ENCODE measurements around the gene PRAMEF1.
"Not testable (repeated sequence)": the region's sequence is repeated elsewhere in the genome, so short reads cannot be mapped to it uniquely, and the experiment has no call there.

PRAMEF1 gene

DNA sequence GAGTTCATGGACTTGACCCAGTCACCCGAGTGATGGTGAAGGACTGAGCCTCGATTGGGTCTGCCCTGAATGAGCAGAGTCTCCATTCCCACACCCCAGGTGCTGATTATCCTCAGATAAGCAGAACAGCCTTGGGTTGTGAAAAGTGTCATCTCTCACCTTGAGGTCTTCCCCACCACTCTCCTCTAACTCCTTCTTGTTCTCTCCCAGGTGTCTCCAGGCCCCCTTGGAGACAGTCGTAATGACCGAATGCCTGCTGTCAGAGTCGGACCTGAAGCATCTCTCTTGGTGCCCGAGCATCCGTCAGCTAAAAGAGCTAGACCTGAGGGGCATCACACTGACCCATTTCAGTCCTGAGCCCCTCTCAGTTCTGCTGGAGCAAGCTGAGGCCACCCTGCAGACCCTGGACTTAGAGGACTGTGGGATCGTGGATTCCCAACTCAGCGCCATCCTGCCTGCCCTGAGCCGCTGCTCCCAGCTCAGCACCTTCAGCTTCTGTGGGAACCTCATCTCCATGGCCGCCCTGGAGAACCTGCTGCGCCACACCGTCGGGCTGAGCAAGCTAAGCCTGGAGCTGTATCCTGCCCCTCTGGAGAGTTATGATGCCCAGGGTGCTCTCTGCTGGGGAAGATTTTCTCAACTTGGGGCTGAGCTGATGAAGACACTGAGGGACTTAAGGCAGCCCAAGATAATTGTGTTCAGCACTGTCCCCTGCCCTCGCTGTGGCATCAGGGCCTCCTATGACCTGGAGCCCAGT, 14.2 kb upstream of the PRAMEF1 start:
- DNase-seq, result no peak

GRCh38 chr1:12778061-12778460, 13.1 kb upstream of the PRAMEF1 start:
- no peak for DNase-seq

- no peak for DNase-seq
Measured at GRCh38 chr1:12778907-12779306, 12.3 kb upstream of the PRAMEF1 start.

DNA sequence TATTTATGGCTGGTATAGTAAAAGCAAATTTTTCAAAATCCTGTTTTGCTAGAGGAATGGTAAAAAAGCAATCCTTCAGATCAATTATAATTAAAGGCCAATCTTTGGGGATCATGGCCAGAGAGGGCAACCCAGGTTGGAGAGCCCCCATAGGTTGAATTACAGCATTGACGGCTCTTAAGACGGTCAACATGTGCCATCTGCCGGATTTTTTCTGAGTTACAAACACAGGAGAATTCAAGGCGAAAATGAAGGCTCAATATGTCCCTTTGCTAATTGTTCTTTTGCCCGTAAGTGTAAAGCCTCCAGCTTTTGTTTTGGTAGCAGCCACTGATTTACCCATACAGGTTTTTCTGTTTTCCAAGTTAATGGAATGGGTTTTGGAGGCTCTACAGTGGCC, 9.7 kb upstream of the PRAMEF1 start:
- DNase-seq, result peak; percentile 8 to 16

GRCh38 chr1:12783783-12784182, 7.4 kb upstream of the PRAMEF1 start:
- peak; percentile 4 to 56 for DNase-seq

DNA sequence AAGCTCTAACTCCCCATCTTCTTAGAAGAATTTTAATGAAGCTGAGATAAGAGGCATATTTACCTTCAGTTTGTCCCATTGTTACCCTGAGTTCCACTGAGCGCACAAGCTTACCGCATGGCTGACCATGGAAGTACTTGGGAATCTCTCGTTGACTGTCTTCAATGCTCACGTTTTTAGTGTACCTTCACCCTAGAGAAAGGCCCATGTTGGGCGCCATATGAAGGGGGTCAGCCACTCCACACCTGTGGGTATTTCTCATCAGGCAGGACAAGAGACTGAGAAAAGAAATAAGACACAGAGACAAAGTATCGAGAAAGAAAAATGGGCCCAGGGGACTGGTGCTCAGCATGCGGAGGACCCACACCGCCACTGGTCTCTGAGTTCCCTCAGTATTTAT, 6.5 kb upstream of the PRAMEF1 start:
- DNase-seq, result not testable (repeated sequence)

DNA sequence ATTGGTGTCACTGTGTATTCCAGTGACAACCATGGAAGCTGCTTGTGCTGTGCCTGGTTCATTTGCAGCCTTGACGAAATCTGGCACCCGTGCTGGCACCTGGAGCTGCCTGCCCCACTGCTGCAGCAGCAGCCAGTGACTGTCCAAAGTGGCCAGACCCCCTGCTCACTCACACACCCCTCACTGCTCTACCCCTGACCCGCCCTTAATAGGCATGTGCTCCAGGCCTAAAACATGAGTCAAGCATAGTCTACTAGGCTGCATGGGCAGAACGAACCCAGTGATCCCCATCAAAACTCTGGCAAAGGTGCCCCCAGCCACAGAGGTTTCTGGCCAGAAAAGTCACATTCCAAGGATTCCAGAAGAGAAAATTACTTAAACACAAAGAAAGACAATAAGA, 7.7 kb downstream of the PRAMEF1 start:
- DNase-seq, result no peak

GRCh38 chr1:12799730-12800129, 8.5 kb downstream of the PRAMEF1 start:
- no peak for DNase-seq

GRCh38 chr1:12809933-12810332, 18.7 kb downstream of the PRAMEF1 start:
- no peak for DNase-seq

GRCh38 chr1:12810691-12811408, 19.7 kb downstream of the PRAMEF1 start:
- DNase-seq, result no peak

DNA sequence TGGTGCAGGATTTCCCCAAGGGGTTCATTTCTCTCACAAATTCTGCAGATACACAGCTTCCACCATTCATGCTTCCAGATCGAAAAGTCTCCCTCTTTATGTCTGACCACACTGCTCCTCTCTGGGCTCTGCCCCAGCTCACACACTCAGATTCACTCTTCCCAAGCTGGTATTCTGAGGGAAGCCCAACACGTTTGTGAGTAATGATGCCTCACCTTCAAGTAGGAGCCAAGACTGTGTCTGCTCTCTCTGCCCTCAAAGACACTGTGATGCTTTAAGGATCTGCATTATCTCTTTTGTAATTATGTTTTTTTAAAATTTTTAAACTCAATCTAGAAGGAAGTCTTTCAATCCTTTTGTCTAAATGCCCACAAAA, 20.2 kb downstream of the PRAMEF1 start:
- no peak for DNase-seq

DNA sequence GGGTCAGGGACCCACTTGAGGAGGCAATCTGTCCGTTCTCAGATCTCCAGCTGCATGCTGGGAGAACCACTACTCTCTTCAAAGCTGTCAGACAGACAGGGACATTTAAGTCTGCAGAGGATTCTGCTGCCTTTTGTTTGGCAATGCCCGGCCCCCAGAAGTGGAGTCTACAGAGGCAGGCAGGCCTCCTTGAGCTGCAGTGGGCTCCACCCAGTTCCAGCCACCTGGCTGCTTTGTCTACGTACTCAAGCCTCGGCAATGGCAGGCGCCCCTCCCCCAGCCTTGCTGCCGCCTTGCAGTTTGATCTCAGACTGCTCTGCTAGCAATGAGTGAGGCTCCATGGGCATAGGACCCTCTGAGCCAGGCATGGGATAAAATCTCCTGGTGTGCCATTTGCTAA, 27.9 kb downstream of the PRAMEF1 start:
- peak in 1 of 2 experiments; percentile 4 for DNase-seq

DNA sequence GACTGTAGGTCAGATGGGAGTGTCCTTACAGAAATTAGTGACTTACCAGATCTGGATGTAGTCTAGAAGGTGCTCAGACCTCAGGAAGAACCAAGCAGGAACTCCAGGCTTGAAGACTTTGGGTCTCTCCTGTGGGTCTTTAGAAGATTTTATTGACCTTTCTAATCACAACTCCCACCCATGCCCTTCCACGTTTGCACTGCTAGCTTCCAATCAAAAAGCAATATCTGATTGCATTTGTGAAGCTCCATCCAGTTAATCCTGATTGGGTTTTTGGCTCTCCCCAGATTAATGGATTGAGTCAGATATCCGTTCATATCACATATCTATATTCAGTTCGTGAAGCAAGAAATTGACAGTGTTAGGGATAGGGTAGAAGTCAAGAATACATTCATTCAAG, 40.1 kb downstream of the PRAMEF1 start, which contains the start of gene PRAMEF11:
TSS of gene PRAMEF11 (minus strand) at position 101 of the 400 bp plus-strand sequence. CDS start 2,621 bp downstream, outside the sequence.
- not testable (repeated sequence) for DNase-seq

DNA sequence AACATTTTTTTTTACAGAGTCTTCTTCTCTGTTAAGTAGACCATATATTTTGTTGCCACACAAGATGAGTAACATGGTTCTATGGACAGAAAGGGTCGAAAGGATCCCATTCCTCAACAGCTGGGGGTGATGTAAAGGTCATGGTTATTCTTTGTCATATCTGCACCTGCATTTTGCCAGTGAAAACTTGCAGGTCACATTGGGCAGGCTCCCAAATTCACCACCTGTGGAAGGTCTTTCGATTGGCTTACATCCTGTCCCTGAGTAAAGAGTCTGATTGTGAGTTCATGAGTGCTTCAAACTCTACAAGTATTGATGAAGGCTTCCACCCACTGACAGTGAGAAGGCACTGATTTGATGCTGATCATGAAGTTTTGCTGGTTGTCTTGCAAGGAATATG, 42.1 kb downstream of the PRAMEF1 start:
- not testable (repeated sequence) for DNase-seq
